NCI-H2029 (cell line): ENCODE results near the gene SLC9A8.
"Not testable (repeated sequence)": the region's sequence is repeated elsewhere in the genome, so short reads cannot be mapped to it uniquely, and the experiment has no call there.

ENCODE experiments used
- DNase-seq: peaks from one replicate; lab custom pipeline; 2025; lab: John Stamatoyannopoulos, UW

Gene SLC9A8

GRCh38 chr20:49812507-49813304 lies at the start of gene SLC9A8:
SLC9A8 (plus strand) TSS chr20:49812828; CDS start chr20:49812923, 95 bp downstream.
- DNase-seq: peak; percentile 61

- DNase-seq: no peak
Observed at GRCh38 chr20:49762940-49763766, 49.5 kb upstream of the SLC9A8 start.

GRCh38 chr20:49765413-49765736 lies 47.3 kb upstream of the SLC9A8 start:
- DNase-seq: no peak

GRCh38 chr20:49765846-49766541 lies 46.6 kb upstream of the SLC9A8 start:
- DNase-seq: no peak

GRCh38 chr20:49766979-49767521 lies 45.6 kb upstream of the SLC9A8 start:
- DNase-seq: no peak

- peak; percentile 47 for DNase-seq
Observed at GRCh38 chr20:49768204-49769047, 44.2 kb upstream of the SLC9A8 start.

- no peak for DNase-seq
Observed at GRCh38 chr20:49769048-49769581, 43.5 kb upstream of the SLC9A8 start.

- DNase-seq: no peak
Observed at GRCh38 chr20:49770634-49771033, 42.0 kb upstream of the SLC9A8 start.

GRCh38 chr20:49774213-49774612 lies 38.4 kb upstream of the SLC9A8 start:
- DNase-seq: not testable (repeated sequence)

- DNase-seq: peak; percentile 41
Observed at GRCh38 chr20:49775229-49775693, 37.4 kb upstream of the SLC9A8 start.

- DNase-seq: no peak
Observed at GRCh38 chr20:49779972-49780371, 32.7 kb upstream of the SLC9A8 start.

- DNase-seq: no peak
Observed at GRCh38 chr20:49781676-49782075, 31.0 kb upstream of the SLC9A8 start.

GRCh38 chr20:49782439-49782838 lies 30.2 kb upstream of the SLC9A8 start:
- not testable (repeated sequence) for DNase-seq

GRCh38 chr20:49783021-49783995 lies 29.3 kb upstream of the SLC9A8 start:
- not testable (repeated sequence) for DNase-seq

- no peak for DNase-seq
Observed at GRCh38 chr20:49784291-49784690, 28.3 kb upstream of the SLC9A8 start.

GRCh38 chr20:49785149-49785851 lies 27.3 kb upstream of the SLC9A8 start:
- DNase-seq: no peak

- no peak for DNase-seq
Observed at GRCh38 chr20:49785852-49786175, 26.8 kb upstream of the SLC9A8 start.

GRCh38 chr20:49786196-49786595 lies 26.4 kb upstream of the SLC9A8 start:
- no peak for DNase-seq

- no peak for DNase-seq
Observed at GRCh38 chr20:49786668-49787370, 25.8 kb upstream of the SLC9A8 start.
